ENCODE measurements around the gene PACS2.

PACS2 gene

GRCh38 chr14:105392131-105393090, 77.9 kb downstream of the PACS2 start:
- H3K27me3 ChIP-seq (ENCODE audit: insufficient read depth, low read length, poor library complexity): no peaks in the 10 kb centered on the region
- H3K4ac ChIP-seq (ENCODE audit: low read depth, low read length): no peak overlapping the region
- no peak overlapping the region for H2BK15ac ChIP-seq (replicated peaks; ENCODE audit: low read depth)
- no peak for DNase-seq
- H3K23ac ChIP-seq (ENCODE audit: low read length): no peak overlapping the region
- no peak overlapping the region for H3K56ac ChIP-seq (ENCODE audit: low read length)
- H3K36me3 ChIP-seq (ENCODE audit: control insufficient read depth, insufficient read depth, low read length): no peaks in the 10 kb centered on the region
- H3K79me1 ChIP-seq (ENCODE audit: low read length): no peaks in the 10 kb centered on the region
- no peak overlapping the region for H4K5ac ChIP-seq (ENCODE audit: low read length)
- WGBS (ENCODE audit: extremely low coverage, insufficient coverage, low lambda C conversion rate): no CpG with 5 or more reads among the region's 40 CpGs
- no peak overlapping the region for H2BK120ac ChIP-seq (ENCODE audit: low read depth, low read length)
- no peak overlapping the region for H3K27ac ChIP-seq (ENCODE audit: low read depth, low read length)
- H3K9ac ChIP-seq (ENCODE audit: low read length): no peak overlapping the region
- H3K79me2 ChIP-seq (ENCODE audit: control insufficient read depth, insufficient read depth, low read length): no peaks in the 10 kb centered on the region
- H3K4me2 ChIP-seq (ENCODE audit: low read length): no peak overlapping the region
- no peaks in the 10 kb centered on the region for H3K4me1 ChIP-seq (ENCODE audit: control insufficient read depth, low read depth, low read length)
- no peak overlapping the region for H4K8ac ChIP-seq (ENCODE audit: low read depth, low read length)
- no peak overlapping the region for H2BK5ac ChIP-seq (ENCODE audit: low read length)
- no peak overlapping the region for H3K4me3 ChIP-seq (ENCODE audit: low read length)
- H3K18ac ChIP-seq (ENCODE audit: low read length): no peak overlapping the region
- H2AK5ac ChIP-seq (ENCODE audit: low read length): no peak overlapping the region

DNA sequence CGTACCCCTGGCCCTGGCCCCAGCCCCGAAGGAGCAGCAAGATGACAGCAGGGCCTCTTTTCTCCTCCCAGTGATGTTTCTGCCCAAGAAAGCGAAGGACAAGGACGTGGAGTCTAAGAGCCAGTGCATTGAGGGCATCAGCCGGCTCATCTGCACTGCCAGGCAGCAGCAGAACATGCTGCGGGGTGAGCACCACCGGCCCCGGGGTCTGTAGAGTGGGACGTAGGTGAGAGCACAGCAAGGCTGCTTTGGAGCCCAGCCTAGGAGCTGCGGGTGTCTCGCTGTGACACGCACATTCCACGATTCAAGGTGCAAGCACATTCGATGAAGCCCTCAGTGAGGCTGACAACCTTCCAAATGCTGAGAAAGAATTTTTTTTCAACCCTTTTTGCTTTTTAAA, 78.6 kb downstream of the PACS2 start:
- Histone ChIP-seq H3K4me1 (ENCODE audit: control insufficient read depth, low read depth, low read length) (no peaks in the 10 kb centered on the region), H2BK120ac (ENCODE audit: low read depth, low read length) (no peak overlapping the region), H3K27me3 (ENCODE audit: insufficient read depth, low read length, poor library complexity) (no peaks in the 10 kb centered on the region), H3K18ac (ENCODE audit: low read length) (no peak overlapping the region), H3K4me2 (ENCODE audit: low read length) (no peak overlapping the region), H3K4ac (ENCODE audit: low read depth, low read length) (no peak overlapping the region), H3K9ac (ENCODE audit: low read length) (no peak overlapping the region), H2BK15ac (replicated peaks; ENCODE audit: low read depth) (no peak overlapping the region), H3K23ac (ENCODE audit: low read length) (no peak overlapping the region), H3K36me3 (ENCODE audit: control insufficient read depth, insufficient read depth, low read length) (no peaks in the 10 kb centered on the region), H3K27ac (ENCODE audit: low read depth, low read length) (no peak overlapping the region), H4K5ac (ENCODE audit: low read length) (no peak overlapping the region), H3K56ac (ENCODE audit: low read length) (no peak overlapping the region), H3K79me2 (ENCODE audit: control insufficient read depth, insufficient read depth, low read length) (no peaks in the 10 kb centered on the region), H3K79me1 (ENCODE audit: low read length) (no peaks in the 10 kb centered on the region), H3K4me3 (ENCODE audit: low read length) (no peak overlapping the region), H4K8ac (ENCODE audit: low read depth, low read length) (no peak overlapping the region), H2BK5ac (ENCODE audit: low read length) (no peak overlapping the region), H2AK5ac (ENCODE audit: low read length) (no peak overlapping the region)
- DNase-seq: no peak
- WGBS (ENCODE audit: extremely low coverage, insufficient coverage, low lambda C conversion rate): no CpG with 5 or more reads among the region's 14 CpGs

GRCh38 chr14:105394714-105395537, 80.4 kb downstream of the PACS2 start:
- Histone ChIP-seq H2AK5ac (ENCODE audit: low read length) (no peak overlapping the region), H3K27me3 (ENCODE audit: insufficient read depth, low read length, poor library complexity) (no peaks in the 10 kb centered on the region), H3K27ac (ENCODE audit: low read depth, low read length) (no peak overlapping the region), H2BK5ac (ENCODE audit: low read length) (no peak overlapping the region), H3K4me3 (ENCODE audit: low read length) (no peak overlapping the region), H2BK120ac (ENCODE audit: low read depth, low read length) (no peak overlapping the region), H3K4ac (ENCODE audit: low read depth, low read length) (no peak overlapping the region), H2BK15ac (replicated peaks; ENCODE audit: low read depth) (no peak overlapping the region), H3K79me1 (ENCODE audit: low read length) (no peaks in the 10 kb centered on the region), H3K36me3 (ENCODE audit: control insufficient read depth, insufficient read depth, low read length) (no peaks in the 10 kb centered on the region), H3K9ac (ENCODE audit: low read length) (no peak overlapping the region), H3K56ac (ENCODE audit: low read length) (no peak overlapping the region), H3K23ac (ENCODE audit: low read length) (no peak overlapping the region), H3K79me2 (ENCODE audit: control insufficient read depth, insufficient read depth, low read length) (no peaks in the 10 kb centered on the region), H3K18ac (ENCODE audit: low read length) (no peak overlapping the region), H4K8ac (ENCODE audit: low read depth, low read length) (no peak overlapping the region), H3K4me1 (ENCODE audit: control insufficient read depth, low read depth, low read length) (no peaks in the 10 kb centered on the region), H3K4me2 (ENCODE audit: low read length) (no peak overlapping the region), H4K5ac (ENCODE audit: low read length) (no peak overlapping the region)
- no CpG with 5 or more reads among the region's 25 CpGs for WGBS (ENCODE audit: extremely low coverage, insufficient coverage, low lambda C conversion rate)
- no peak for DNase-seq

DNA sequence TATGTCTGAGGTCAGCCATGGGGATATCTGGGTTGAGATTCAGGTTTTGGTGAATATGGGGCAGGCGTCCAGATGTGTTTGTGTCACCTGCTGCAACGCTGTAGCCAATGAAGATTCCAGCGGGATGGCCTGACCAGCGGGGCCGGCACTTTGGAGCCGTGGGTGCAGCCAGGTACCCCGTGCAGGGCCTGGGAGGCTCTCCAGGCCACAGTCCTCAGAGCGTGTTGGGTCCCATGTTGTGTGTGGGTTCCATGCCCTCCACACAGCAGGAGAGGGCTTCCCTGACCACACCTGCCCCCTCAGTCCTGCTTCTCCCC, 80.9 kb downstream of the PACS2 start:
- Histone ChIP-seq H3K4ac (ENCODE audit: low read depth, low read length) (no peak overlapping the region), H3K4me2 (ENCODE audit: low read length) (no peak overlapping the region), H2BK5ac (ENCODE audit: low read length) (no peak overlapping the region), H3K27ac (ENCODE audit: low read depth, low read length) (no peak overlapping the region), H3K9ac (ENCODE audit: low read length) (no peak overlapping the region), H3K18ac (ENCODE audit: low read length) (no peak overlapping the region), H4K8ac (ENCODE audit: low read depth, low read length) (no peak overlapping the region), H3K23ac (ENCODE audit: low read length) (no peak overlapping the region), H3K4me1 (ENCODE audit: control insufficient read depth, low read depth, low read length) (no peaks in the 10 kb centered on the region), H2BK120ac (ENCODE audit: low read depth, low read length) (no peak overlapping the region), H3K4me3 (ENCODE audit: low read length) (no peak overlapping the region), H3K36me3 (ENCODE audit: control insufficient read depth, insufficient read depth, low read length) (no peaks in the 10 kb centered on the region), H4K5ac (ENCODE audit: low read length) (no peak overlapping the region), H3K79me2 (ENCODE audit: control insufficient read depth, insufficient read depth, low read length) (no peaks in the 10 kb centered on the region), H2BK15ac (replicated peaks; ENCODE audit: low read depth) (no peak overlapping the region), H3K56ac (ENCODE audit: low read length) (no peak overlapping the region), H2AK5ac (ENCODE audit: low read length) (no peak overlapping the region), H3K79me1 (ENCODE audit: low read length) (no peaks in the 10 kb centered on the region), H3K27me3 (ENCODE audit: insufficient read depth, low read length, poor library complexity) (no peaks in the 10 kb centered on the region)
- no peak for DNase-seq
- no CpG with 5 or more reads among the region's 8 CpGs for WGBS (ENCODE audit: extremely low coverage, insufficient coverage, low lambda C conversion rate)

DNA sequence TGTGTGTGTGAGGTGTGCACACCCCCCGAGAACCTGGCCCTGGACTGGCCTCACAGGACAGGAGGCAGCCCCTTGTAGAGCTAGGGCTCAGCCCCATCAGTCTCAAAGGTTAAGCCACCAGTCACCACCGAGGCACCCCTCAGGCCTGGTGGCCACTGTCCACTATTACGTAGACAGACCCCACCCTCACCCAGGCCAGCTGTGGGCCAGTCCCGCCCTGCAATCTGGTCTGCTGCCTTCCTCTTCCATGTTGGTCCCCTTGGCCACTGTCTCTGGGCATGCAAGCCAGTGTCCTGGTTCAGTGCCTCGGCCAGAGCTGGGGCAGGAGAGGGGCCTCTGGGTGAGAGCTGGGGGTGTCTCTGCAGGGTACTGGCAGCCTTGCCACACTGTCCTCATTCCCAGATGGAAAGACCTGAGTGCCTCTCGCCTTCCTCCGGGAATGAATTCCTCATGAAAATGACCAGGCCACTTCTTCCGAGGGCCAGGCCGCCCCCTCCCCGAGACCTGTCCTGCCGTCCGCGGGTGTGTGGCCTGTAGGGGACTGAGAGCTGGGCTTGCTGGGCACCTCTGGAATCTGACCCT, 82.9 kb downstream of the PACS2 start:
- H3K27ac ChIP-seq (ENCODE audit: low read depth, low read length): no peak overlapping the region
- no peak for DNase-seq
- no peak overlapping the region for H3K18ac ChIP-seq (ENCODE audit: low read length)
- H3K4me1 ChIP-seq (ENCODE audit: control insufficient read depth, low read depth, low read length): no peaks in the 10 kb centered on the region
- H2BK5ac ChIP-seq (ENCODE audit: low read length): no peak overlapping the region
- H4K8ac ChIP-seq (ENCODE audit: low read depth, low read length): no peak overlapping the region
- no peak overlapping the region for H3K23ac ChIP-seq (ENCODE audit: low read length)
- no peaks in the 10 kb centered on the region for H3K79me2 ChIP-seq (ENCODE audit: control insufficient read depth, insufficient read depth, low read length)
- H3K56ac ChIP-seq (ENCODE audit: low read length): no peak overlapping the region
- H4K5ac ChIP-seq (ENCODE audit: low read length): no peak overlapping the region
- H3K4me3 ChIP-seq (ENCODE audit: low read length): no peak overlapping the region
- no CpG with 5 or more reads among the region's 13 CpGs for WGBS (ENCODE audit: extremely low coverage, insufficient coverage, low lambda C conversion rate)
- H2BK15ac ChIP-seq (replicated peaks; ENCODE audit: low read depth): no peak overlapping the region
- no peaks in the 10 kb centered on the region for H3K36me3 ChIP-seq (ENCODE audit: control insufficient read depth, insufficient read depth, low read length)
- H3K27me3 ChIP-seq (ENCODE audit: insufficient read depth, low read length, poor library complexity): no peaks in the 10 kb centered on the region
- no peak overlapping the region for H3K9ac ChIP-seq (ENCODE audit: low read length)
- no peak overlapping the region for H3K4ac ChIP-seq (ENCODE audit: low read depth, low read length)
- H2BK120ac ChIP-seq (ENCODE audit: low read depth, low read length): no peak overlapping the region
- no peak overlapping the region for H2AK5ac ChIP-seq (ENCODE audit: low read length)
- H3K79me1 ChIP-seq (ENCODE audit: low read length): no peaks in the 10 kb centered on the region
- H3K4me2 ChIP-seq (ENCODE audit: low read length): no peak overlapping the region
